Transverse colon (tissue), 4 donors: Measurements from ENCODE around the gene RORC.

Experiments
- EP300 ChIP-seq: sonication (generic); formaldehyde crosslinking; IDR thresholded peaks from one replicate; pipeline ENCODE4 v1.6.1; 2017; ENCODE audit warnings: antibody characterized with exemption, low read depth
- POLR2A ChIP-seq: fragments of 450-650 bp; IDR thresholded peaks from one replicate; pipeline ENCODE4 v1.6.1; 2016; ENCODE audit warnings: antibody characterized with exemption, mild to moderate bottlenecking, moderate library complexity
- POLR2AphosphoS5 ChIP-seq, 3 donors: sonication (generic); formaldehyde crosslinking; IDR thresholded peaks; one replicate each; pipeline ENCODE4 v1.6.1; 2016; ENCODE audit warnings: antibody characterized with exemption in 3 of 3
- TF ChIP-seq, protein P1 (sequence below), 5 experiments: fragments of 200-600 bp in 3 of 5; fragments of 450-650 bp in 2 of 5; sonication (generic) in 3 of 5; IDR thresholded peaks; 1 replicate in 2 of 5; 2 replicates in 3 of 5; pipeline ENCODE4 v1.5.1; 2016 to 2017; ENCODE audit warnings: antibody characterized with exemption in 5 of 5, inconsistent platforms in 3 of 5, mild to moderate bottlenecking in 2 of 5, moderate library complexity in 1 of 5

DNA sequence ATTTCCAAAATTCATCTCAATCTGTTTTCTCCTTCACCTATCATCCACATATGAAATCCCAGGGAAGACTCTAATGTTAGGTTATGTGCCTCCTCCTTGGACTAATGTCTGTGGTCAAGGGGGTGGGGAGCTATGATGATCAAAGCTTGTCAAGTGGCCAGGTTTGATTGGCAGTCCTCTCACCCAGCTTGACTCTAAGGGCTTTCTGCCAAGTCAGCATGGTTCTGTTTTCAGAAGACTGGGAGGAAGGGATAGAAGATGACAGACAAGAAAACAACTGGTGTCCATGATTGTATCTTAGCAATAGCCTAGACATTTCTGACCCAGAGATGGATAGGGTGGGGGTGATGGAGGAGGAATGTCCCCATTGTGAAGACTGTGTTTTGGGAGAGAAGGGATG lies 31.0 kb upstream of the RORC start:
- TF ChIP-seq POLR2A: no peak
- TF ChIP-seq, protein P1, sequence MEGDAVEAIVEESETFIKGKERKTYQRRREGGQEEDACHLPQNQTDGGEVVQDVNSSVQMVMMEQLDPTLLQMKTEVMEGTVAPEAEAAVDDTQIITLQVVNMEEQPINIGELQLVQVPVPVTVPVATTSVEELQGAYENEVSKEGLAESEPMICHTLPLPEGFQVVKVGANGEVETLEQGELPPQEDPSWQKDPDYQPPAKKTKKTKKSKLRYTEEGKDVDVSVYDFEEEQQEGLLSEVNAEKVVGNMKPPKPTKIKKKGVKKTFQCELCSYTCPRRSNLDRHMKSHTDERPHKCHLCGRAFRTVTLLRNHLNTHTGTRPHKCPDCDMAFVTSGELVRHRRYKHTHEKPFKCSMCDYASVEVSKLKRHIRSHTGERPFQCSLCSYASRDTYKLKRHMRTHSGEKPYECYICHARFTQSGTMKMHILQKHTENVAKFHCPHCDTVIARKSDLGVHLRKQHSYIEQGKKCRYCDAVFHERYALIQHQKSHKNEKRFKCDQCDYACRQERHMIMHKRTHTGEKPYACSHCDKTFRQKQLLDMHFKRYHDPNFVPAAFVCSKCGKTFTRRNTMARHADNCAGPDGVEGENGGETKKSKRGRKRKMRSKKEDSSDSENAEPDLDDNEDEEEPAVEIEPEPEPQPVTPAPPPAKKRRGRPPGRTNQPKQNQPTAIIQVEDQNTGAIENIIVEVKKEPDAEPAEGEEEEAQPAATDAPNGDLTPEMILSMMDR (IDR thresholded peaks at IDR 0.05): no peak
- no peak for TF ChIP-seq POLR2AphosphoS5 (IDR thresholded peaks at IDR 0.05)
- no peak for TF ChIP-seq EP300
